Right cardiac atrium (tissue), 5 donors: ENCODE data around the gene MT2A. TPM values are rescaled to one million over a fixed set of nuclear protein-coding genes. Genes with fewer than 3 reads are reported as not detected.

ENCODE experiments used
- ATAC-seq, 2 donors: fragments of 200-7000 bp; cut with Tn5 transposase; one replicate each; pipeline versions ENCODE4 v1.8.0 to v1.9.1; 2020; ENCODE audit warnings: moderate library complexity in 2 of 2, mild to moderate bottlenecking in 1 of 2
- DNase-seq, 3 donors: peaks; one replicate each; pipeline ENCODE4 v3.0.0-alpha.2; 2020
- H3K27ac ChIP-seq: one replicate; pipeline ENCODE4 v1.5.1; 2013; ENCODE audit warnings: mild to moderate bottlenecking, low read length, control low read depth, moderate library complexity
- H3K27me3 ChIP-seq: one replicate; pipeline ENCODE4 v1.6.1; 2013; ENCODE audit not compliant: control insufficient read depth, insufficient read depth
- H3K4me1 ChIP-seq: one replicate; pipeline ENCODE4 v1.6.1; 2013; ENCODE audit warnings: low read length; ENCODE audit not compliant: control insufficient read depth, insufficient read depth
- H3K4me3 ChIP-seq: one replicate; pipeline ENCODE4 v1.5.1; 2013; ENCODE audit warnings: low read length, control low read depth
- H3K9me3 ChIP-seq: one replicate; pipeline ENCODE4 v1.6.1; 2013; ENCODE audit warnings: low read length; ENCODE audit not compliant: control insufficient read depth
- WGBS: extraction: QIAGEN DNeasy Blood & Tissue Kit; methylation state at CpG from one replicate; pipeline ENCODE4 v1.1.7; 2013; 5-methylcytosine and 5-hydroxymethylcytosine counted together
- intact Hi-C, 4 donors: fragments of 100-400 bp; cut with DNase I; formaldehyde crosslinking; loops; one replicate each; pipeline versions ENCODE4 v1.11.0 to v1.14.0; 2022 to 2023
- polyA plus RNA-seq: library from polyadenylated mRNA; stranded (reverse); fragments of 200-250 nt; gene quantifications from one replicate; pipeline ENCODE4 v1.2.3, GENCODE V29; 2013
- total RNA-seq, 4 donors: library from RNA; stranded (reverse); fragmentation: NEBNext Ultra II Directional; extraction: Animal tissue kit (Norgen Biotek cat#: 25700); gene quantifications; one replicate each; pipeline ENCODE4 v1.2.1, GENCODE V29; 2021
- donor health status: healthy with polysubstance abuse.
- donor health status: DM: no; HTN: yes; CAD: no.
- donor health status: DM: no; HTN: no; CAD: no.
- donor health status: DM: no; HTN: yes; CAD: no; lungs with severe emphysema.
- donor health status: DM: yes; HTN: yes; CAD: no.

MT2A gene
- total and polyA plus RNA-seq, 5 donors = 55.6 to 154 (median 92.5) TPM

GRCh38 chr16:56600398-56600999 lies 7.9 kb upstream of the MT2A start:
- ATAC-seq = peak; percentile 37 to 51
- no peaks in the 10 kb centered on the region for H3K9me3 ChIP-seq
- H3K27me3 ChIP-seq = no peaks in the 10 kb centered on the region
- no peak overlapping the region for H3K4me3 ChIP-seq
- H3K4me1 ChIP-seq = no peaks in the 10 kb centered on the region
- WGBS = 32% methylated on average over 8 of the region's 8 CpGs
- DNase-seq = no peak
- no peak overlapping the region for H3K27ac ChIP-seq
- intact Hi-C loops = loop anchor here (2.0 to 10.0 kb wide), 4 partner anchors 86 to 104 kb away; no protein-coding TSS in a partner anchor

DNA sequence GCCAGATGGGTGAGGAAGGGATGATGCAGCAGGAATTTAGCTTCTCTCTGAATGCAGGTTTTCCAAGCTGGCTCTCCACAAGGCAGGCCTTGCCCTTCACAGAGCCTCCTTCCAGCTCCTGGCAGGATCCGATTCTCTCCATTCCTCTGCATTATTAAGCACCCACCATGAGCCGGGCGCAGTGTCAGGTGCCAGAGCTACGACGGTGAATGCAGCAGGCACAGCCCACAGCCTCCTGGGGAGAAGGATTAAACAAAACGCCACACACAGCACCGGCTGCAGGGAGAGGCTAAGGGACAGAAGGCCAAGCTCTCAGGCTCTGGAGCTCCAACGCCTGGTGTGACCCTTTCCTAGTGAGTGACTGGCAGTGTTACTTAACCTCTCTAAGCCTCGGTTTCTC lies 7.1 kb upstream of the MT2A start:
- WGBS = 61% methylated on average over 9 of the region's 9 CpGs
- Histone ChIP-seq H3K4me1 (peaks cover 6% of the 10 kb centered on the region), H3K4me3 (no peak overlapping the region), H3K9me3 (no peaks in the 10 kb centered on the region), H3K27me3 (no peaks in the 10 kb centered on the region), H3K27ac (no peak overlapping the region)
- DNase-seq = no peak
- no peak for ATAC-seq
- intact Hi-C loops = loop anchor here (2.0 to 10.0 kb wide), 4 partner anchors 87 to 103 kb away; no protein-coding TSS in a partner anchor

GRCh38 chr16:56603589-56603988 lies 4.8 kb upstream of the MT2A start:
- H3K4me3 ChIP-seq = no peak overlapping the region
- peak in 1 of 2 donors; percentile 12 for ATAC-seq
- WGBS = 26% methylated on average over 4 of the region's 4 CpGs
- intact Hi-C loops = loop anchor here (2.0 to 10.0 kb wide), 5 partner anchors 85 to 101 kb away; no protein-coding TSS in a partner anchor
- DNase-seq = peak; percentile 40 to 68 (median 66)
- H3K27me3 ChIP-seq = no peaks in the 10 kb centered on the region
- peaks cover 9% of the 10 kb centered on the region for H3K4me1 ChIP-seq
- no peak overlapping the region for H3K27ac ChIP-seq
- H3K9me3 ChIP-seq = no peaks in the 10 kb centered on the region

DNA sequence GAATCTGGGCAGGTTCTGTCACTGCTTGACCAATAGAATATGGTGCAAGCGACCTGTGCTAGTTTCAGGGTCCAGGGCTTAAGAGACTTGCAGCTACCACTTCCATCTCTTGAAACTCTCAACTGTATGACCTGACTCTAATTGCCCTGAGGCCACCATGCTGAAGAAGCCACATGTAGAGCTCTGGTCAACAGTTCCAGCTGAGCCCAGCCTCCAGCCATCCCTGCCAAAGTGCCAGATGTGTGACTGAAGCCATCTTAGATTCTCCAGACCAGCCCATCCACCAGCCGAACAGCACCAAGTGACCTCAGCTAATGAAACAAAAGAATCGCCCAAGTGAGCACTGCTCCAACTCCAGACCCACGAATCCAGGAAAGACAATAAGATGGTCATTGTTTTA lies 3.4 kb upstream of the MT2A start:
- intact Hi-C loops = loop anchor here in 3 of 4 donors (5.0 to 10.0 kb wide), 3 partner anchors 90 to 100 kb away; no protein-coding TSS in a partner anchor
- peaks cover 9% of the 10 kb centered on the region for H3K4me1 ChIP-seq
- H3K9me3 ChIP-seq = no peaks in the 10 kb centered on the region
- H3K27ac ChIP-seq = no peak overlapping the region
- H3K4me3 ChIP-seq = no peak overlapping the region
- 85% methylated on average over 4 of the region's 4 CpGs for WGBS
- H3K27me3 ChIP-seq = no peaks in the 10 kb centered on the region
- DNase-seq (no peak), ATAC-seq (no peak)

DNA sequence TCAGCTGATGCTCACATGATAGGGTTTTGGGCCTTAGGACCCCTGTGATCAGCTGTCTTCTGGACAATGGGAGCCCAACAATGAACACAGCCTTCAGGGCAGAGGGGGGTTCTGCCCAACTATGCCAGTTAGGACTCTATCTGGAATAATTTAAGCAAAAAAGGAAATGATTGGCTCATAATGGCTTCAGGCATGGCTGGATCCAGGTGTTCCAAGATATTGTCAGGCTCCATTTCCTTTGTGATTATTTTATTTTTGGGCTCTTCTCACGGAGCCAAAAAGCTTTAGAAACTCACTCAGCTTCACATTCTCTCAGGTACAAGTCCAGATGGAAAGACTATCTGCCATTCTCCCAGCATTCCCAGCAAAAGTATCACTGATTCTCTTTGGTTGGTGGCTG lies 2.9 kb upstream of the MT2A start:
- Histone ChIP-seq H3K4me1 (peaks cover 9% of the 10 kb centered on the region), H3K4me3 (no peak overlapping the region), H3K9me3 (no peaks in the 10 kb centered on the region), H3K27ac (peak overlapping the region; percentile 92), H3K27me3 (no peaks in the 10 kb centered on the region)
- no peak for ATAC-seq
- WGBS = 81% methylated on average over 1 of the region's 1 CpG
- DNase-seq = no peak
- intact Hi-C loops = loop anchor here in 2 of 4 donors (10.0 kb wide), 2 partner anchors 89 to 99 kb away; no protein-coding TSS in a partner anchor

DNA sequence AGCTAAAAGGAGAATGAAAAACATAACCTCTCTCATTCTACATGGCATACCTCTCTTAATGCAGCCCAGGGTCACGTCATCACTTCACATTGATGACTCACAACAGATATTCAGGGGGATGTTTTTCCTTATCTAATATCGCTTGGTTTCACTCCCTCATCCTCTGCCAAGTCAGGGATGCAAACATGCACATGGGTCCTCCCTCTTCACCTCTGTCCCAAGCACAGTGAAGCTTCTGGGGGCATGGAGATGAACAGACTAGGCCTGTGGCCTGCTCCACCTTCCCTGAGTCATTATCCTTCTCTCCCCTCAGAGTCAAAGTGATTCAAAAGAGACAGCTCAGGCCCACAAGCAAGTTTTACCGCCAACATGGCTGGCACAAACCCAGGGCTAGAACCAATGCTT lies 2.3 kb upstream of the MT2A start:
- DNase-seq = peak; percentile 63 to 85 (median 67)
- Histone ChIP-seq H3K4me1 (peaks cover 10% of the 10 kb centered on the region), H3K4me3 (no peak overlapping the region), H3K27me3 (no peaks in the 10 kb centered on the region), H3K27ac (peak overlapping the region; percentile 92), H3K9me3 (no peaks in the 10 kb centered on the region)
- WGBS = 35% methylated on average over 3 of the region's 3 CpGs
- intact Hi-C loops = loop anchor here in 2 of 4 donors (10.0 kb wide), 2 partner anchors 89 to 99 kb away; no protein-coding TSS in a partner anchor
- no peak for ATAC-seq

DNA sequence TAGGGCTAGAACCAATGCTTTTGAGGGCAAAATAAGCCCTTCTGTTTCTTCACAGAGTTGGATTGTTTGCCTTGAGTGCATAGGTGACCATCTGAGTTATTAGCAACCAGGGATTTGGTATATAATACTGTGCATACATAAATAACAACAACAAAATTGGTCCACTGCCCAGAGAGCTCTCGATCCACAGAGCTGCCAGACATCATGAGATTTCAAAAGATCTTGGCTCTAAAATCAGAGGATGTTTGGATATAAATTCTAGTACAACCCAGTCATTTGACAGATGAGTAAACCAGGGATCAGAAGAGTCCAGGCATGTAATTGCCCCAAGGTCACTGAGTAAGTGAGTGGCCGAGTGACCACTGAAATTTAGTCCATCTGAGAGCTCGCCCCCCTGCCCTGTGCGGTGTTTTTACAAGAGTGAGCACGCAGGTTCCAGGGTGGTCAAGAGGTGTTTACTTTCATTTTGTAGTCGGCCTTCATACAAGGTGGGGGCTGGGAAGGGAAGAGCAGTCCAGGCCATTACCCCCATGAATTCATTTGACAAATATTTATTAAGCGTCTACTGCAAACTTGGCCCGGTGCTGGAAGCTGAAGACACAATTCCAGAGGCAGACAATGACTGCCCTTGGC lies 1.8 kb upstream of the MT2A start:
- peak; percentile 1 to 3 for ATAC-seq
- 41% methylated on average over 8 of the region's 8 CpGs for WGBS
- Histone ChIP-seq H3K9me3 (no peaks in the 10 kb centered on the region), H3K4me3 (no peak overlapping the region), H3K27me3 (no peaks in the 10 kb centered on the region), H3K27ac (peak overlapping the region; percentile 92), H3K4me1 (peaks cover 15% of the 10 kb centered on the region)
- intact Hi-C loops = loop anchor here in 2 of 4 donors (10.0 kb wide), 2 partner anchors 88 to 98 kb away; no protein-coding TSS in a partner anchor
- DNase-seq = peak in 2 of 3 donors; percentile 29 to 67

DNA sequence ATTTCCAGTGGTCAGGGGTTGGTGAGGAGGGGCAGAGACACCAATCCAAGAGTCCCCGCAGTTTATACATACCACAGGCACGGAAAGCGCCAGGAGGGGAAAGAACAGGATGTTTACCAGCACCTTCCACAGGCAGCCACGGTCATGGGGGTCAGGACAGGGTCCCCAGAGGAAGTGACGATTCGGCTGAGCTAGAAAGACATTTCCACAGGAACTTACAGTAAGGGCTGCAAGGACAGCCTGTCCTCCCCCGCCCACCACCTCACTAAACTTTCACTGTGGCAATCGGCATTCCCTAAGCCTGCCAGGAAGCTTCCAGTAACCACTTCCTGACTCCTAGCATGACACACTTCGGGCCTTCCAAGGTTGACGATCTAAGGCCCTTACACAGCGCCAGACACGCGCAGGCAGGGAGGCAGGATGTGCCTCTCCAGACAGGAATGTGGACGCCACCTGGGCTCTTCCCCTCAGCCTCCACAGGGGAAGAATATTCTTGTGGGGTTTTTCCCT lies 1.2 kb upstream of the MT2A start:
- Histone ChIP-seq H3K27ac (peak overlapping the region; percentile 92), H3K9me3 (no peaks in the 10 kb centered on the region), H3K4me1 (peaks cover 17% of the 10 kb centered on the region), H3K27me3 (no peaks in the 10 kb centered on the region), H3K4me3 (no peak overlapping the region)
- 45% methylated on average over 14 of the region's 14 CpGs for WGBS
- intact Hi-C loops = loop anchor here in 2 of 4 donors (10.0 kb wide), 2 partner anchors 88 to 98 kb away; no protein-coding TSS in a partner anchor
- ATAC-seq (peak; percentile 21 to 68), DNase-seq (peak; percentile 75 to 85 (median 85))

DNA sequence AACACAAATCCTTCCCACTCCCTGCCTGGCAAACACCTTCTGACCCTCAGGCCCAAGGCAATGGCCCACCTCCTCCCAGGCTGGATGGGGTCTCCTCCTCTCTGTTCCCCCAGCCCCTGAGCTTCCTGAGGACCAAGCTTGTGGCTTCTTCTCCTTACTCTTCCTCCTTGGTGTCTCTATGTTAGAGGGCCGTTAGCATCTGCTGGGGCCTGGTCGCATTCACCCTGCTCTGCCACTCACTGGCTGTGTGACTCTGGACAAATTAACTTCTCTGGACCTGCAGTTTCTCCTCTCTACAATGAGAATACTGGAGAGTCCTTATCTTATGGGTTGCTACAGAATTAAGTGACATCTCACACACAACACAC lies 725 bp upstream of the MT2A start:
- ATAC-seq (no peak), DNase-seq (no peak)
- Histone ChIP-seq H3K9me3 (no peaks in the 10 kb centered on the region), H3K27ac (peak overlapping the region; percentile 92), H3K4me1 (peaks cover 17% of the 10 kb centered on the region), H3K4me3 (no peak overlapping the region), H3K27me3 (no peaks in the 10 kb centered on the region)
- 66% methylated on average over 2 of the region's 2 CpGs for WGBS
- intact Hi-C loops = loop anchor here in 3 of 4 donors (2.0 to 10.0 kb wide), 3 partner anchors 17 to 97 kb away; partner anchors contain the start of gene MT1E (in 1 of the 3)

DNA sequence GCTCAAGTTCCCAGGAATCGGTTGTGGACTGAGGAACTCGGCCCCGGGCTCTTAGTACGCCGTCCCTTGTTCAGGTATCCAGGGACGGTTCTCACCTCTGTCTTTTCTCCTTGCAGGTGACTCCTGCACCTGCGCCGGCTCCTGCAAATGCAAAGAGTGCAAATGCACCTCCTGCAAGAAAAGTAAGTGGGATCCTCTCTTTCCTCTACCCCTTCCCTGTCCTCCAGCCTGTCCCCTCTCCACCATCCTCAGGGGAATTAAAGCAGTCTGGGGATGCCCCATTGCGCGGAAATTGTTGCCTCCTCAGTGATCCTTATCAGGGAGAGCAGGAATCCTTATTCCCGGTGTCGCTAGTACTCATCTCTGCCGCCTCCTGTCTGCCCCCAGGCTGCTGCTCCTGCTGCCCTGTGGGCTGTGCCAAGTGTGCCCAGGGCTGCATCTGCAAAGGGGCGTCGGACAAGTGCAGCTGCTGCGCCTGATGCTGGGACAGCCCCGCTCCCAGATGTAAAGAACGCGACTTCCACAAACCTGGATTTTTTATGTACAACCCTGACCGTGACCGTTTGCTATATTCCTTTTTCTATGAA lies 585 bp downstream of the MT2A start:
- peak overlapping the region; percentile 68 for H3K4me3 ChIP-seq
- WGBS = 1% methylated on average over 21 of the region's 21 CpGs
- intact Hi-C loops = loop anchor here in 3 of 4 donors (2.0 to 10.0 kb wide), 3 partner anchors 16 to 96 kb away; partner anchors contain the start of gene MT1E (in 1 of the 3)
- H3K9me3 ChIP-seq = no peaks in the 10 kb centered on the region
- peak overlapping the region; percentile 90 for H3K27ac ChIP-seq
- DNase-seq (peak in 2 of 3 donors; percentile 23 to 67), ATAC-seq (no peak)
- peaks cover 17% of the 10 kb centered on the region for H3K4me1 ChIP-seq
- no peaks in the 10 kb centered on the region for H3K27me3 ChIP-seq
